VCaP (cell line): ENCODE data around the gene PRR23E.

Source experiments
- H3K27ac ChIP-seq: fragments of 450-650 bp; 2 replicates; pipeline ENCODE4 v1.5.1; 2017
- TF ChIP-seq, protein P1 (sequence below): fragments of 450-650 bp; conservative IDR thresholded peaks from 2 replicates; pipeline ENCODE4 v1.5.1; 2017; ENCODE audit warnings: mild to moderate bottlenecking, moderate library complexity

Gene PRR23E

DNA sequence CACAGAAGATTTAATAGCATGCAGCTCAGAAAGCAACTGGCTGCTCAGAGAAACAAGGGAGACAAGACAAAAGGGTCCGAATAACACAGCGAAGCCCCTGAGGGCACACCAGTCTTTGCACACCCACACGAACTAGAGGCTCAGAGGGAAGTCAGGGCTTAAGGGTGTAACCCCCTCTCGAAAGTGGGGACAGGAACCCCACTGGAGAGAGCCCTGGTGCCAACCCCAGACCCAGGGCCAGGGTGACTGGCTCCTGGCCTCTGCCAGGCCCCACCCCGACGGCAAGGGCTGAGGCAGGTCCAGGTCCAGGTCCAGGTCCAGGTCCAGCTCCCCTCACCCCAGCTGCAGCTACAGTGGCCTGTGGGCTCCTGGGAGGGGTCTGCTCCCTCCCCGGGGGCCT, 10.5 kb upstream of the PRR23E start:
- H3K27ac ChIP-seq, result no peak overlapping the region
- TF ChIP-seq, protein P1, sequence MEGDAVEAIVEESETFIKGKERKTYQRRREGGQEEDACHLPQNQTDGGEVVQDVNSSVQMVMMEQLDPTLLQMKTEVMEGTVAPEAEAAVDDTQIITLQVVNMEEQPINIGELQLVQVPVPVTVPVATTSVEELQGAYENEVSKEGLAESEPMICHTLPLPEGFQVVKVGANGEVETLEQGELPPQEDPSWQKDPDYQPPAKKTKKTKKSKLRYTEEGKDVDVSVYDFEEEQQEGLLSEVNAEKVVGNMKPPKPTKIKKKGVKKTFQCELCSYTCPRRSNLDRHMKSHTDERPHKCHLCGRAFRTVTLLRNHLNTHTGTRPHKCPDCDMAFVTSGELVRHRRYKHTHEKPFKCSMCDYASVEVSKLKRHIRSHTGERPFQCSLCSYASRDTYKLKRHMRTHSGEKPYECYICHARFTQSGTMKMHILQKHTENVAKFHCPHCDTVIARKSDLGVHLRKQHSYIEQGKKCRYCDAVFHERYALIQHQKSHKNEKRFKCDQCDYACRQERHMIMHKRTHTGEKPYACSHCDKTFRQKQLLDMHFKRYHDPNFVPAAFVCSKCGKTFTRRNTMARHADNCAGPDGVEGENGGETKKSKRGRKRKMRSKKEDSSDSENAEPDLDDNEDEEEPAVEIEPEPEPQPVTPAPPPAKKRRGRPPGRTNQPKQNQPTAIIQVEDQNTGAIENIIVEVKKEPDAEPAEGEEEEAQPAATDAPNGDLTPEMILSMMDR, result no peak

DNA sequence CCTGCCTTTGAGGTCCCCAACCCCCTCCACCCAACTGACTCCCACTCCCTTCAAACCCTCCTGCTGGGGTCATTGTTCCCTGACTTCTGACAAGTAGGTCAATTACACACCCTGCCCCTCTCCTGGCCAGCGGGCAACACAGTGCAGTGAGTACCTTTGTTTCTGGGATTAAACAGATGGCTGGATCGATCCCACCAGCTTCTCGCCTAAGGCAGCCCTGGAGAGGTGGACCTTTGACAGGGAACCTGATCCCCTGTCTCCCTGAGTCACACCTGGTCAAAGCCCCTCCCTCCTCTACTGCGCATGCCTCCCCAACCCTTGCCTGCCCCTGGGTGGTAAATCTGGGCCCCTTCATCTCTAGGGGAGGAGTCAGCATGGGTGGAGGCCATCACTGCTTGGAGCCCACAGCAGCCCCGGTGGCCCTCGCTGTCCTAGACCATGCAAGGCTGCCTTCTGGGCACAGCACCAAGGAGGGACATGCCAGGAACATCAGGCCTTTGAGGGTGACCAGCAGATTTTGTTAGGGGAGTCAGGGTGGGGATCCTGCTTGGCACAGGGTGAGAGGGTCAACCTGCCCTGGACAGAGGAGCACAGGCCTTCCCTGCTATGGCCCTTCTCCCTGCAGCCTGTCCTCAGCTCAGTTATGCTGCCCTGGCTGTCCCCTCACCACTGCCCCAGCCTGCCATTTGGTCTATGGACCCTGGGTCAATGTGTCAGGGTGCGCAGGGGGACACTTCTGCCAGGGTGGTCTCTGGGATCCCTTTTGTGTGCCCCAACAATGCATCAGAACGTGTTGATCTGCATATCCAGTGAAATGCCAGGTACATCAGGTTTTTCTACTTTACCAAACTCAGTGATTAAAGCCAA, 9.8 kb upstream of the PRR23E start:
- TF ChIP-seq, protein P1, result no peak

DNA sequence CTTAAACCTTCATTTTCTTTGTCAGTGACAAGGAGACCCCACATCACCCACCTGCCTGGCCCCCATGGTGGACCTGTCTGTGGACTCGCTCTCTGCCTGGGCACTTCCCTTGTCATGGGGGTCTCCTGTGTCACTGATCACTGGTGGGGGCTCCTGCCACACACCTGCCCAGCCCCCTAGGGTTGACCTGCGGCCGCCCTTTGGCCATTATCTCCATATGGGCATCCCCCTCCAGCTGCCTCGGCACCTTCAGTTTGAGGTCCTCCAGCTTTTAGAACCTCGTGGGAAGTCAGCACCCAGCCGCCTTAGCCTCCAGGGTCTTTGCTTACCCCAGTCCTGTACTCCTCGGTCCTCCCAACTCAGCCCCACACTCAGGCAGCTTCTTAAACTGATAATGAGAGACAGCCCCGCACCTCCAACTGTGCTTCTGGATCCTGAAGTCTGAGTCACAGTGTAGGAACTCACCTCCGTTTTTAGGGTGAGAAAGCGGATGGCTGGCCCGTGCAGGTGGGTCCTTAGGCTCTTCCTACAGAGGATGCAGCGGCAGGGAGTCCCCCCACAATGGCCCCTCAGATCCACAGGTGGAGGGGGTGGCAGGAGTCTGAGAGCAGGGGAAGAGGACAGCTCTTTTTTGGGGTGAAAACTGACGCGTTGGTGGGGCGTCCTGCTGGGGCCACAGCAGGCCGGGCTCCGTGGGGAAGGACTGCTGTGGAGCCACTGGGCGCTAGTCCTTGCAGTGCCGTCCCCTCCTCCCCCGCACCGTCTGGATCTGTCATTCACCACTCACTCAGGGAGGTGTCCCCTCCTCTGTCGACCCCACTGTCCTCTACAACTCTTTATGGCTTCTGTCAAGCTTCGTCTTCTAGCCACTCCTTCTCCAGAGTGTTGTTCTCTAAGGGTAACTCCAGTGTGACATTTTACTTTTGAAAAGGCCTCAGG, 8.7 kb upstream of the PRR23E start:
- TF ChIP-seq, protein P1, result no peak
- H3K27ac ChIP-seq, result no peak overlapping the region

More for the DNA sequence above, 9.8 kb upstream of the PRR23E start:
- H3K27ac ChIP-seq, result no peak overlapping the region

DNA sequence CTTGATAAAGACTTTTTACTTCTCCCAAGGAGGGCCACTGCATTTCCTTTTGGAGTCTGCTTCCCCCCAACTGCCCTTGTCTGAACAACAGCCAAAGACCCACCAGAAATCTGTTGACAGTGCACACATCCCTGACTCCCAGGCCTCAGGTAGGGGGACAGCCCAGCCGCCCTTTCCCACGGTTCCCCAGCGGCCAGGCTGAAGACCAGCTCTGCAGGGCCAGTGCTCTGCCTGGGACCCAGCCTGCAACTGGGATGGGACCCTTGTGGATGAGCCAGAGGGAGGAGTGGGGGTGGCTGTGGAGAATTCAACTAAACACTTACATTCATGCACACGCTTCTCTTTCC, 8.1 kb upstream of the PRR23E start:
- TF ChIP-seq, protein P1, result no peak
- H3K27ac ChIP-seq, result no peak overlapping the region

DNA sequence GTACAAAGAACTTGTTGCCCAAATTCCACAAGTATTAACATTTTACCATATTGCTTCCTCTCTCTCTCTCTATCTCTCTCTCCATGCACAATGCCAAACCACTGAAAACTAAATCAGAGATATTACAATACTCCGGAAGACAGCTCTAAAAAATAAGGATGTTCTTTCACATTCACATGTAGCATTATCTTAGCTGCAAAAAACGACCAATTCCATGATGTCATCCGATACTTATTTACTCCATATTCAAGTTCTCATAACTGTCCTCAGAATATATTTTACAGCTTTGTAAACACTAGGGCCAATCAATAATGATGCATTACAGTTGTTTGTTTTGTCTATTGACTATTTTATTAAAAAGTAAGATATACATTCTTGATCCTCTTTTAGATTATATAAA, 7.7 kb upstream of the PRR23E start:
- TF ChIP-seq, protein P1, result no peak
- no peak overlapping the region for H3K27ac ChIP-seq

DNA sequence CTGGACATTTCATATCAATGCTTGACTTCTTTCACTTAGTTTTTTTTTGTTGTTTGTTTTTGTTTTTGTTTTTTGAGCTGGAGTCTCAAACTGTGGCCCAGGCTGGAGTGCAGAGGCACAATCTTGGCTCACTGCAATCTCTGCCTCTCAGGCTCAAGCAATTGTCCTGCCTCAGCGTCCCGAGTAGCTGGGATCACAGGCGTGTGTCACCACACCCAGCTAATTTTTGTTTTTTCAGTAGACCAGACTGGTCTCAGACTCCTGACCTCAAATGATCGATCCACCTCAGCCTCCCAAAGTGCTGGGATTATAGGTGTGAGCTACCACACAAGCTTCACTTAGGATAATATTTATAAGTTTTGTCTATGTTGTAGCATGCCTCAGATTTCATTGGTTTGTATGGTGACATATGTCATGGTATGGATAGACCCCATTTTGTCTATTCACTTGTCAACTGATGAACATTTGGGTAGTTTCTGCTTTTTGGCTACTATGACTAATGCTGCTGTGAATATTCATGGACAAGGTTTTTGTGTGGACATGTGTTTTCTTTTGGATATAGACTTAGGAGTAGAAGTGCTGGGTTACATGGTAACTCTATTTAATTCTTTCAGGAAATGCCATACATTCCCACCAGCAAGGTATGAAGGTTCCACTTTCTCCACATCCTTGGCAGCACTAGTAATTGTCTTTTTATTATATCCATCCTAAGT, 6.8 kb upstream of the PRR23E start:
- TF ChIP-seq, protein P1, result no peak

DNA sequence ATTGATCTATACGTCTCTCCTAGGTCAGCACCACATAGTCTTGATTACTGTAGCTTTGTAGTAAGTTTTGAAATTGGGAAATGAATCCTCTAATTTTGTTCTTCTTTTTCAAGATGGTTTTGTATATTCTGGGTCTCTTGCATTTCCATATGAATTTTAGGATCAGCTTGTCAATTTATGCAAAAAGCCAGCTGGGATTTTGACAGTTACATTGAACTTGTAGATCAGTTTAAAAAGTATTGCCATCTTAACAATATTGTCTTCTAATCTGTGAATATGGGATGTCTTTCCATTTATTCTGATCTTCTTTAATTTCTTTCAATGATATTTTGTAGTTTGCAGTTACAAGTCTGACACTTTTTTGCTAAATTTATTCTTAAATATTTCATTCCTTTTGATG, 5.6 kb upstream of the PRR23E start:
- TF ChIP-seq, protein P1, result no peak
- no peak overlapping the region for H3K27ac ChIP-seq

More for the DNA sequence above, 6.8 kb upstream of the PRR23E start:
- no peak overlapping the region for H3K27ac ChIP-seq
